Fibroblast of lung (primary cell): ENCODE measurements around the gene CA9.

Source experiments
- CTCF ChIP-seq, 2 donors: IDR thresholded peaks in 1 of 2; conservative IDR thresholded peaks in 1 of 2; 1 replicate in 1 of 2; 2 replicates in 1 of 2; pipeline ENCODE4 v1.5.1; 2011 to 2012; ENCODE audit warnings: low read length in 2 of 2, control low read depth in 1 of 2, inconsistent platforms in 1 of 2, low read depth in 1 of 2, mild to moderate bottlenecking in 1 of 2
- EZH2 ChIP-seq: IDR thresholded peaks from 2 replicates; pipeline ENCODE4 v1.5.1; 2012; ENCODE audit warnings: low read length, control low read depth, mild to moderate bottlenecking; ENCODE audit errors: missing control alignments

DNA sequence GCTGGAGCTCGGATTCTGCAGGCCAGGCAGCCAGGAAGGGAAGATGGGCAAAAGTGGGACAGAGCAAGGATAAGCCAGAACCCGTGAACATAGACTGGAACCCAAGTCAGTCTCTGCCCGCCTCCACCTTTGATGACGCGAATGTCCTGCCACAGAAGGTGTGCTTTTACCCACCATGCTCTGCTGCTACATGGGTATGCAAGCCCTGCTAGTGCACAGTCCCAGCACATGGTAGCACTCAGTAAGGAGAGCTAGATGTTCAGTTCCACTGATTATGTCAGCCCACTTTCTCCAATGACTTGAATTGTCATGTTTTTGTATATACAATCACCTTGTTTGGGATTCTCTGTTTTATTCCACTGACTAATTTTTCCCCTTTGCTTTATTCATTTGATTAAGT lies 44.1 kb upstream of the CA9 start:
- no peak for TF ChIP-seq CTCF (conservative IDR thresholded peaks at IDR 0.05 in 1 of 2, IDR thresholded peaks at IDR 0.05 in 1 of 2; ENCODE audit: low read depth in 1 of 2, low read length in 2 of 2)
- no peak for TF ChIP-seq EZH2
